NAMALWA (cell line): ENCODE data around the gene PIGX.

Source experiments
- DNase-seq: peaks from one replicate; pipeline ENCODE4 v3.0.0-alpha.2; 2015; ENCODE audit warnings: low spot score

PIGX gene

GRCh38 chr3:196711838-196712513, at the start of gene PIGX, which contains the start of gene CEP19:
Gene PIGX (plus strand): TSS chr3:196712377.
Gene CEP19 (minus strand): TSS chr3:196712250. CDS start chr3:196708657, 3,593 bp downstream.
- DNase-seq, result peak; percentile 89

DNA sequence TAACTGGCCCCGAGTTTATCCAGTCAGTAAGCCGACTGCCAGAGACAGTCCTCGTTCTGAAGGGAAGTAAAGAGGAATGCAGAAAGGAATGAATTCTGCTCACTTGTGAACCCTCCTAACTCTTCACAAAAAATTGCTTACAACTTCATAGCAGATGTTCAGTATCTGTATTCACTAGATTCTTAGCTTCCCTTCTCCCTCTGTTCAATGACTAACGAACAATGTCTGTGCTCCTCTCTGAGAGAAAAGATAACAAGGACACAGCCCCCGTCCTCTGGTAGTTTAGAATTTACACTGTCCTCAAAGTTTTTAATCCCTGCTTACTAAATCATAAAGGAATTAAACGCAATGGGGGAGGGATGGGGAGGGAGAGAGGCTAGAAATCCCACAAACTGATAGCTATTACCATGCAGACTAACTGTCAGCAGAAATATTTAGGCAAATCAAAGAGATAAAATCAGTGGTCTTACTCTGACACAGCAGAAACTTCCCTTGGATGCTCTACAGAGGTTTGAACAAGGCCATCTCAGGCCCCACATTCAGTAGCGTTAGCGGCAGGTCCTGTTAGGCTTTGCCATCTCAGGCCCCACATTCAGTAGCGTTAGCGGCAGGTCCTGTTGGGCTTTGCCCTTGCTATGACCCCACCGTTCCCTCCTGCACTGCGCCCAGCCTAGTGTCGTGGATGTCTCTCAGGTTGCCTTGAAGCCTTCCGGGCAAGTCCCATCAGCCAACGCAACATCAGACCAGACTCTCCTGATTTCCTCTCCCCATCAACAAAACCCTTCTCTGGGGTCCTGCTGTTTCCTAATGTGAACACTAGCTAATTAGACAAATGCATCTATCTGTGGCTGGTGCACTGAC, 49.2 kb upstream of the PIGX start:
- no peak for DNase-seq

- no peak for DNase-seq
Observed at GRCh38 chr3:196666001-196666867, 45.9 kb upstream of the PIGX start.

- no peak for DNase-seq
Observed at GRCh38 chr3:196667056-196667825, 44.9 kb upstream of the PIGX start.

DNA sequence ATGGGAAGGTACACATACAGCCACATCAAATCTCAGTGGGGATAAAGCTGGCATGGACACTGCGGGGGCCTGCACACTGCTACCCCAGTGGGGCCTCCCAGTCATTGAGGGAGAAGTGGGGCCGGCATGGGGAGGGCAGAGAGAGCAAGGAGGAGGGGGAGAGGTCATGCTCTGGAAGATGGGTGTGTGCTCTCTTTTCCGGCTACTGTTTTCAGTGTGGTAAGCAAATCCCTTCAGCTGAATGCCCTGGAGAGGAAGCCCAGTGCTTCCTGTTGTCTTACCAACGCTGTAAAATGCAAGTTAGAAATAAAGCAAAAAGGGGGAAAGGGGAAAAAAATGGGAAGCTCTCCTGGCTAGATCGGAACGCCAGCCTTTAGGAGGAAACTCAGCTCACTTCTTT, 41.8 kb upstream of the PIGX start:
- no peak for DNase-seq

GRCh38 chr3:196673632-196674031, 38.5 kb upstream of the PIGX start:
- no peak for DNase-seq

- no peak for DNase-seq
Observed at GRCh38 chr3:196677353-196677752, 34.8 kb upstream of the PIGX start.

DNA sequence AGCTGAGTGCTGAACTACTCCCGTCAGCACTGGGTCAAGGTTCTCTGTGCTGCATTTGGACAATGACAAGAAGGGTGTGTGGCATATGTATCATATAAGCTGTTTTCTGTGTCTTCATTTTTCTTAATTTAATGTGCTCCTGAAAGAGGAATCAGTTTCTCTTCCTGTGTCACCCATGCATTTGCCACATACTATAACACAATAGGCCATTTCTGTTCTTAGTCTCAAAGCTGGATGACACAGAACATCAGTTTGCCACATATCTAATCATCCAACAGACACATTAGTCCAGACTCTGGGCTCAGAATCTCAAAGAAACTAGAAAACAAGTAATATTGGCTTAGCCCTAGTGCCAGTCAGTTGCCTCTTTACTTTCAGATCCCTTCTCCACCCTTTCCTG, 34.2 kb upstream of the PIGX start:
- no peak for DNase-seq

DNA sequence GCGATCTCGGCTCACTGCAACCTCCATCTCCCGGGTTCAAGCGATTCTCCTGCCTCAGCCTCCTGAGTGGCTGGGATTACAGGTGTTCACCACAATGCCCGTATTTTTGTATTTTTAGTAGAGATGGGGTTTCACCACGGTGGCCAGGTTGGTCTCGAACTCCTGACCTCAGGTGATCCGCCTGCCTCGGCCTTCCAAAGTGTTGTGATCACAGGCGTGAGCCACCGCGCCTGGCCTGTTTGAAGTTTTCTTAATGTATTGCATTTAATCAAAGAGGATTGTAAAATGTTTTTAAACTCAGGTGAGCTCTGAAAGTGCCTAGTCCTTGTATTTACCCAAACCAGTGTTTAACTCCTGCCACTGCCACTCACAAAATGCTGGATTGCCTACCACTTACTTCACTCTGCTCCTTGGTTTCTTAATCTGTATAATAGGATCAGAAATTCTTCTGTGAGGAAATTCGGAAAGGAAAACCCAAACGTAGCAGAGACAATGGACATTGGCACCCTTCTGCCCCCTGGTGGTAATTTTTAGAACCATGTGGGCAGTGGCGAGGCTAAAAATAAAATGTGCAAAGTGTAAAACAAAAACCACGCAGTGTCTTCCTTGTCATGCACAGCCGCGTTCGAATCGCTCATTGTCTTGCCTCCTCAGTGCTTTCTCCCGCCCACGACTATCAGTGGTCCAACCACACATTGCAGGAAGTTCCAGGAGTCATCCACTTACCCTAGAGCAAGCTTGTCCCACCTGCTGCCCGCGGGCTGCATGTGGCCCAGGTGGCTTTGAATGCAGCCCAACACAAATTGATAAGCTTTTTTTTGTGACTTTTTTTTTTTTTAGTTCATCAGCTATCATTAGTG, 27.4 kb upstream of the PIGX start:
- peak; percentile 84 for DNase-seq

DNA sequence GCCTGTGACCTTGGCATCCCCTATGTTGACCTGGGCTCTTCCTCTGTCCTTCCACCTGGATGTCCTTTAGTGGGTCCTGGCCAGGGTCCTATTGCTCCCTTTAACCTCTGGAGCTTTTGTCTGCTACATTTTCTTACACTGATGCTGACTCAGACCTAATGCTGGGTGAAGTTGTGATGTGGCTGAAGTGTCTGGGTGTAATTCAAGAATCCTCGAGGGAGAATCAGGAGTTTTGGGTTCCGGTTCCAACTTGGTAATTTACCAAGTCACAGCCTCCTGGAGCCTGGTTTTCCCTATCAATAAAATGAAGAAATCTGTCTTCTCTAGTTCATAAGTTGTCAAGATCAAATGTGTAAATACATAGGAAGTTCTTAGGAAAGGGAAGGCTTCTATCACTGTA, 25.7 kb upstream of the PIGX start:
- DNase-seq, result no peak

GRCh38 chr3:196688349-196688748, 23.8 kb upstream of the PIGX start:
- DNase-seq, result no peak

DNA sequence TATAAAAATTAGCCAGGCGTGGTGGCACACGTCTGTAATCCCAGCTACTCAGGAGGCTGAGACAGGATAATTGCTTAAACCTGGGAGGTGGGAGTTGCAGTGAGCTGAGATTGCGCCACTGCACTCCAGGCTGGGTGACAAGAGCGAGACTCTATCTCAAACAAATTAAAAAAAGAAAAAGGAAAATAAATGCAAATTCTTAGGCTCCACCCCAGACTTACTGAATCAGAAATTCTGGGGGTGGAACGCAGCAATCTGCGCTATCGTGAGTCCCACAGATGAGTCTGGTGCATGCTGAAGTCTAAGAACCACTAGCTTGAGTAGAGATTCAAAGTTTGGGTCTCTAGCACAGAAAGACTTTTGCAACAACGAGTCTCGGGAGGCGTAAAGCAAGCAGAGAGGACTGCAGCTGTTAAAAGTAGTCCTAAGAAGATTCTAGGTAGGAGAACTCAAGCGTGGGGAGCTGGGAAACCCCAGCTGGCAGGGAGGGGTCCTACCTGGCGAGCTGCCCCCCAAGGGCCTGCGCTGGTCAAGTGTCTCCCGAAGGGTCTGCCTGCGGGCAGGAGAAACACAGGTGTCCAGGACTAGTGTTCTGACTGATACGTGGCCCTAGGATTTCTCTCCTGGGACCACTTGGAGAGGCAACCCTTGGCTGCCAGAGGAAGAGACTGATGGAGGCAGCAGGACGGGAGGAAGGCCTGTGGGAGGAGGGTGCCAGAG, 22.1 kb upstream of the PIGX start:
- DNase-seq, result no peak

DNA sequence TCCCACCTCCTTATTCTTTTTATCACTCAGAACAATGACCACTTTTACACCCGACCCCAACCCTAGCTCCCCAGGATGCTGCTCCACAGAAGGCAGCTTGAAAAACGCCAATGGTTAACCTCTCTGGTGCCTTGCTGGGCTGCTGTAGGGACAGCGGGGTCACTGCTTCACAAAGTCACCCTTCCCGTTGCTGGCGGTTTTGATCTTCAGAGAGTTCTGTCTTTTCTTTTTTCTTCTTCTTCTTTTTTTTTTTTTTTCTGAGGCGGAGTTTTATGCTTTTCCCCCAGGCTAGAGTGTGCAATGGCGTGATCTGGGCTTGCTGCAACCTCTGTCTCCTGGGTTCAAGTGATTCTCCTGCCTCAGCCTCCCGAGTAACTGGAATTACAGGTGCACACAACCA, 20.8 kb upstream of the PIGX start:
- no peak for DNase-seq

DNA sequence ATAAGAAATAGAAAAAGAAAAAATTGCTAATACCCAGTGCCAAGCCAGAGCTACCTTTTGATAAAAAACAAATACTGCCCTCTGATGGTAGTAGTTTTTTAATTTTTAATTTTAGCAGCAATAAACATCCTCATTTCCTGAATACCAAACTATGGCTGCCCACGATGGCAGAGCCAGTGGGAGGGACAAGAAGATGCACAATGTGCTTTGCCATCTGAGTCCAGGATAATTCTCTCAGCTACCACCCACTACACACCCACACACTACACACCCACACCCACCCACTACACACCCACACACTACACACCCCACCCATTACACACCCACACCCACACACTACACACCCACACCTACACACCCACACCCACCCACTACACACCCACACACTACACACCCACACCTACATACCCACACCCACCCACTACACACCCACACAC, 18.0 kb upstream of the PIGX start:
- peak; percentile 58 for DNase-seq

DNA sequence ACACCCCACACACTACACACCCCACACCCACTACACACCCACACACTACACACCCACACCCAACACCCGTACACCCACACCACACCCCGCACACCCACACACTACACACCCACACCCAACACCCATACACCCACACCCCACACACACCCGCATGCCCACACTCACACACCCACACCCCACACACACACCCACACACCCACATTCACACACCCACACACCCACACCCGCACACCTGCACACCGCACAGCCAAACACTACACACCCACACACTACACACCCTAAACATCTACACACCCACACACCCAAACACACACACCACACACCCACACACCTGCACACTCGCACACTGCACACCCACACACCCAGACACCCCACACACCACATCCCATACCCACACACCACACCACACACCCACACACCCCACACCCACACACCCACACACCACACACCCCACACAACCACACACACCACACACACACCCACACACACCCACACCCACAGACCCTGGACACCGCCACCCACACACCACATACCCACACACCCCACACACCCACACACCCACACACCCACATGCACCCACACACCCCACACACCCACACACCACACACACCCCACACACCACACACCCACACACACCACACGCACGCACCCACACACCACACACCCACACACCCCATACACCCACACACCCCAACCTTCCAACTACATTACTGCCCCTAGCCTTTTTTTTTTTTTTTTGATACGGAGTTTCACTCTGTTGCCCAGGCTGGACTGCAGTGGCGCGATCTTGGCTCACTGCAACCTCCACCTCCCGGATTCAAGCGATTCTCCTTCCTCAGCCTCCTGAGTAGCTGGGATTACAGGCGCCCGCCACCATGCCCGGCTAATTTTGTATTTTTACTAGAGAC, 17.0 kb upstream of the PIGX start:
- no peak for DNase-seq

- no peak for DNase-seq
Observed at GRCh38 chr3:196695849-196696226, 16.3 kb upstream of the PIGX start.

- DNase-seq, result peak; percentile 54
Observed at GRCh38 chr3:196697270-196697669, 14.9 kb upstream of the PIGX start.

DNA sequence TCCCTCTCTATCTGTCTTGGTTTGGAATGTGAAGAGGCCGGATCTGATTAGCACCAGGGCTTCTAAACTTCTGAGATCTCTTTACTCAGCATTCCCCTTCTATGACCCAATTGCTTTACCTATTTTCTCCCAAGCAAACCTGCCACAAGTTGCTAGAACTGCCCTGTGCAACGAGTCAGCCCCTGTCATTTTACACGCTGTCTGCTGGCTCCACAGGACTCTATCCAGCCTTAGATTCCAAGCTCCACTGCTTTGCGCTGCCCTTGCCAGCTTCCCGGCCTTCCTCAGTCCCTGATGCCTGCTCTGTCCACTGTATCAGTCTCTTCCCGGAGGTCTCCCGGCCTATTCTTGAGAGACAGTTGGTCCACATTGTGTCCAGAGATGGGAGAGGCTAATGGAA, 12.4 kb upstream of the PIGX start:
- DNase-seq, result no peak

DNA sequence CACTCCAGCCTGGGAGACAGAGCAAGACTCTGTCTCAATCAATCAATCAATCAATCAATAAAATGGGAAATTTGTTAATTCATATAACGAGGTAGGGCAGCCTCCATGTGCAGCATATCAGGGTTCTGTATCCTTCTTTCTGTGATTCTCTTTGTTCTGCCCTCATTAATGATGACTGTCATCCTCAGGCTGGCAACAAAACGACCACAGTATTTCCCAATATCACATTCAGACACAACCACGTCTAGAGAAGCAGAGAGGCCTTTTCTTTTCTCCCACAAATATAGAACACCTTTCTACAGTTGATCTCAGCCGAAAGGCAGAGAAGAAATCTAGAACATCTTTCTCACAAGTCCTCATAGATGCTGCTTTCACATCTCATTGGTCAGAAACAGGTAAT, 11.4 kb upstream of the PIGX start:
- no peak for DNase-seq
